ENCODE data around the gene SNX10. TPM values are rescaled to one million over a fixed set of nuclear protein-coding genes. Genes with fewer than 3 reads are reported as not detected.

Gene SNX10
- polyA plus RNA-seq, 1 experiment, result not detected

DNA sequence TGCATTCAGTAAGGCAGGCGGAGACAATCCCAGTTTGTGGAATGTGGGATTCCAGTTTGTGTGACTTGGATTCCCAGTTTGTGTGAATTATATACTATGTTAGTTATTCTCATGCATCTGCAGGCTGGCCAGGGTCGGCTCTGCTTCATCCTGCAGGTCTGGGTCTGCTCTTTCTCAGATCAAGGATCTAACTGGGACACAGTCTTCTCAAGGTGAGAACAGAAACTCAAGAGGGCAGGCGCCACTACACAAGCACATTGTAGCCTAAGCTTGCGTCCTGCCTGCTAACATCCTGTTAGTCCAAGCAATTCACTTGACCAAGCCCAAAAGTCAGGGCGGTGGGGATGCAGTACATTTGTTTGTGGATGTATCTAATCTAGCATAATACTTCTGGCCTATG, 131.1 kb downstream of the SNX10 start:
- H3K27ac ChIP-seq (ENCODE audit: low read depth, low read length), result no peak overlapping the region
- CTCF ChIA-PET, result no interaction called here

DNA sequence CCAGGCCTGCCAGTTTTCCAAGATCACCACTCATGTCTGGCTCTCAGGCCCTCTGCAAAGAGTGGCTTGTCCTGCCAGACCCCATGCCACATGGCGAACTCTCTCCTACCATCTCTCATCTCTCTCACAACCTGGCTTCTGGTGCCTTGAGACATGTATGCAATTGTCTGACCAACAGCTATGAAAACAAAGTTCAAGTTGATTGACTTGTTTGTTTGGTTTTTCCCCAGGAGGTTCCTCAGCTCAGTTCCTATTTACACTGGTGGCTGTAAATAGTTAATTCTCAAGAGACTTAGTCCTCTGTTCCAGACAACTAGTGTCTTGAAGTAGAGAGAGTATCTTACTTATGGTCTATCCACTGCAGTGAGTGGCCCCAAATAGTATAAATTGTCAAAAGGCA, 131.8 kb downstream of the SNX10 start:
- Histone ChIP-seq H3K9me3 (ENCODE audit: control insufficient read depth, insufficient read depth, low read length) (no peaks in the 10 kb centered on the region), H3K27me3 (ENCODE audit: control insufficient read depth, insufficient read depth, low read length) (no peaks in the 10 kb centered on the region), H3K27ac (ENCODE audit: low read depth, low read length) (no peak overlapping the region), H3K4me3 (ENCODE audit: low read depth, low read length) (no peak overlapping the region)
- ChIA-PET POLR2A (no interaction called here), CTCF (no interaction called here)
- TF ChIP-seq, protein P1, sequence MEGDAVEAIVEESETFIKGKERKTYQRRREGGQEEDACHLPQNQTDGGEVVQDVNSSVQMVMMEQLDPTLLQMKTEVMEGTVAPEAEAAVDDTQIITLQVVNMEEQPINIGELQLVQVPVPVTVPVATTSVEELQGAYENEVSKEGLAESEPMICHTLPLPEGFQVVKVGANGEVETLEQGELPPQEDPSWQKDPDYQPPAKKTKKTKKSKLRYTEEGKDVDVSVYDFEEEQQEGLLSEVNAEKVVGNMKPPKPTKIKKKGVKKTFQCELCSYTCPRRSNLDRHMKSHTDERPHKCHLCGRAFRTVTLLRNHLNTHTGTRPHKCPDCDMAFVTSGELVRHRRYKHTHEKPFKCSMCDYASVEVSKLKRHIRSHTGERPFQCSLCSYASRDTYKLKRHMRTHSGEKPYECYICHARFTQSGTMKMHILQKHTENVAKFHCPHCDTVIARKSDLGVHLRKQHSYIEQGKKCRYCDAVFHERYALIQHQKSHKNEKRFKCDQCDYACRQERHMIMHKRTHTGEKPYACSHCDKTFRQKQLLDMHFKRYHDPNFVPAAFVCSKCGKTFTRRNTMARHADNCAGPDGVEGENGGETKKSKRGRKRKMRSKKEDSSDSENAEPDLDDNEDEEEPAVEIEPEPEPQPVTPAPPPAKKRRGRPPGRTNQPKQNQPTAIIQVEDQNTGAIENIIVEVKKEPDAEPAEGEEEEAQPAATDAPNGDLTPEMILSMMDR (IDR thresholded peaks at IDR 0.05; ENCODE audit: low read depth, low read length), result no peak
- no peak for DNase-seq (ENCODE audit: low read depth, low spot score)

More for the DNA sequence above, 131.1 kb downstream of the SNX10 start:
- DNase-seq (ENCODE audit: low read depth, low spot score), result no peak
- no peak overlapping the region for H3K4me3 ChIP-seq (ENCODE audit: low read depth, low read length)
- TF ChIP-seq, protein P1 (IDR thresholded peaks at IDR 0.05; ENCODE audit: low read depth, low read length), result no peak
- no peaks in the 10 kb centered on the region for H3K9me3 ChIP-seq (ENCODE audit: control insufficient read depth, insufficient read depth, low read length)
- H3K27me3 ChIP-seq (ENCODE audit: control insufficient read depth, insufficient read depth, low read length), result no peaks in the 10 kb centered on the region
- POLR2A ChIA-PET, result no interaction called here

Other genes with a start within 250 kb of the SNX10 start
- gene NFE2L3, start 139.7 kb upstream of the SNX10 start, polyA plus RNA-seq (2011; rRNA removed), result 50.2 and 63.5 TPM in 2 replicates
- gene HNRNPA2B1, start 91.1 kb upstream of the SNX10 start, polyA plus RNA-seq (2011; rRNA removed), result 354 and 493 TPM in 2 replicates
- gene CBX3, start 90.1 kb upstream of the SNX10 start, polyA plus RNA-seq (2011; rRNA removed), result 115 and 174 TPM in 2 replicates